ENCODE data around the gene SLC26A5.

Gene SLC26A5

DNA sequence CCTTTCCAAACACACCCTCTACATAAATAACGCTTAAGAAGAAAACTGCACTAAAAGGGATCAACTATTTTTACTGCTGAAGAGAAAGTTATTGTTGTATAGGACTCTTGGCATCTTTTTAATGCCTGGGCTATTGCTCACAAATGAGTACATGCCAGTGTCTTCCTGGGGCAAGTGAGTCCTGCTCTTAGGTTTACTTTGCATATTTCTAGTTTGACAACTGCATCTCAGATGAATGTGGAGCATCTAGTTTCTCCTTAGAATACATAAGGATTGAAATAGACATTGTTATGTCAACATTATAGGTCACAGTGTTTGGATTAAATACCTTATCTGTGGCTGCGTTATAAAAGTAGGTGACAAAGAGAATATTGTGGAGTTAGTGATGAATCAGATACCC, 54.0 kb downstream of the SLC26A5 start:
- no peak for TF ChIP-seq POLR2AphosphoS5 (IDR thresholded peaks at IDR 0.05; ENCODE audit: low read depth, low read length)
- no peak for TF ChIP-seq SIN3A (IDR thresholded peaks at IDR 0.05; ENCODE audit: borderline replicate concordance, insufficient read depth, low read length)
- no peak for TF ChIP-seq FOXP2 (optimal IDR thresholded peaks at IDR 0.05; ENCODE audit: borderline replicate concordance, extremely low read depth, extremely low read length, insufficient read depth)
- no peak for TF ChIP-seq TAF1 (IDR thresholded peaks at IDR 0.05; ENCODE audit: borderline replicate concordance, insufficient read depth, low read length)
- TF ChIP-seq, protein P1, sequence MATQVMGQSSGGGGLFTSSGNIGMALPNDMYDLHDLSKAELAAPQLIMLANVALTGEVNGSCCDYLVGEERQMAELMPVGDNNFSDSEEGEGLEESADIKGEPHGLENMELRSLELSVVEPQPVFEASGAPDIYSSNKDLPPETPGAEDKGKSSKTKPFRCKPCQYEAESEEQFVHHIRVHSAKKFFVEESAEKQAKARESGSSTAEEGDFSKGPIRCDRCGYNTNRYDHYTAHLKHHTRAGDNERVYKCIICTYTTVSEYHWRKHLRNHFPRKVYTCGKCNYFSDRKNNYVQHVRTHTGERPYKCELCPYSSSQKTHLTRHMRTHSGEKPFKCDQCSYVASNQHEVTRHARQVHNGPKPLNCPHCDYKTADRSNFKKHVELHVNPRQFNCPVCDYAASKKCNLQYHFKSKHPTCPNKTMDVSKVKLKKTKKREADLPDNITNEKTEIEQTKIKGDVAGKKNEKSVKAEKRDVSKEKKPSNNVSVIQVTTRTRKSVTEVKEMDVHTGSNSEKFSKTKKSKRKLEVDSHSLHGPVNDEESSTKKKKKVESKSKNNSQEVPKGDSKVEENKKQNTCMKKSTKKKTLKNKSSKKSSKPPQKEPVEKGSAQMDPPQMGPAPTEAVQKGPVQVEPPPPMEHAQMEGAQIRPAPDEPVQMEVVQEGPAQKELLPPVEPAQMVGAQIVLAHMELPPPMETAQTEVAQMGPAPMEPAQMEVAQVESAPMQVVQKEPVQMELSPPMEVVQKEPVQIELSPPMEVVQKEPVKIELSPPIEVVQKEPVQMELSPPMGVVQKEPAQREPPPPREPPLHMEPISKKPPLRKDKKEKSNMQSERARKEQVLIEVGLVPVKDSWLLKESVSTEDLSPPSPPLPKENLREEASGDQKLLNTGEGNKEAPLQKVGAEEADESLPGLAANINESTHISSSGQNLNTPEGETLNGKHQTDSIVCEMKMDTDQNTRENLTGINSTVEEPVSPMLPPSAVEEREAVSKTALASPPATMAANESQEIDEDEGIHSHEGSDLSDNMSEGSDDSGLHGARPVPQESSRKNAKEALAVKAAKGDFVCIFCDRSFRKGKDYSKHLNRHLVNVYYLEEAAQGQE (IDR thresholded peaks at IDR 0.05; ENCODE audit: insufficient read depth in 1 of 2, low read depth in 2 of 2, low read length in 2 of 2) = no peak

DNA sequence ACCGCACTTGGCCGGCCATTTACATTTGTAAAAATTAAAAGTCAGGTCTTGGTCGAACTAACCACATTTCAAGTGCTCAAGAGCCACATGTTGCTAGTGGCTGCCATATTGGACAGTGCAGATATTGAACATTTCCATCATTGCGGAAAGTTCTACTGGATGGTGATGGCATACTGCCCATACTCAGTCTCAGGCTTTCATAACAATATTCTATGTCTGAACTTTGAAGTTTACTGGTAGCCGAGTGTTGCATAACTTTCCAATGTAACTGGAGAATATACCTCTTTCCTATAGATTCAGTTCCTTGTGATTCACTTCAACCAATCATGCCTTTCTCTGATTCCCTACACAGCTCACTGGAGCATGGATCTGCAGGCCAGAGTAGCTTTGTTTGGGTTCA, 54.9 kb downstream of the SLC26A5 start:
- no peak for TF ChIP-seq TAF1 (IDR thresholded peaks at IDR 0.05; ENCODE audit: borderline replicate concordance, insufficient read depth, low read length)
- TF ChIP-seq, protein P1 (IDR thresholded peaks at IDR 0.05; ENCODE audit: insufficient read depth in 1 of 2, low read depth in 2 of 2, low read length in 2 of 2) = no peak
- no peak for TF ChIP-seq FOXP2 (optimal IDR thresholded peaks at IDR 0.05; ENCODE audit: borderline replicate concordance, extremely low read depth, extremely low read length, insufficient read depth)
- TF ChIP-seq SIN3A (IDR thresholded peaks at IDR 0.05; ENCODE audit: borderline replicate concordance, insufficient read depth, low read length) = no peak
- no peak for TF ChIP-seq POLR2AphosphoS5 (IDR thresholded peaks at IDR 0.05; ENCODE audit: low read depth, low read length)

DNA sequence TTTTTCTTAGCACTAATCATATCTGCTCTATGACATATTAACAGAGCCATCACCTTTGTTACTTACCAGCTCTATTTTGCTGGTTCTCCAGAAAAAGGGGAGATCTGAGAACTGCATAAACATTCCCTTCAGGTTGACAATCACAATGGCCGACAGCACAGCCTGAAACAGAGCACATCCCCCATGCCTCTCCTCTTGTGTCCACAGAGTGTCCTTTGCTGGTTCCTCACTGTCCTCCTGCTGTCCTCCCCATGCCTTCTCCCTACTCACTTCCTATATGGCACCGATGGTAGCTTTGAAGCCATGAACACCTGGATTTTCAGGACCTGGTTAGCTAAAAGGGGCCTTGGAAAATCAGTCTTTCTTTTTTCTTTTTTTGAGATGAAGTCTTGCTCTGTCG, 56.7 kb downstream of the SLC26A5 start:
- TF ChIP-seq SIN3A (IDR thresholded peaks at IDR 0.05; ENCODE audit: borderline replicate concordance, insufficient read depth, low read length) (no peak), POLR2AphosphoS5 (IDR thresholded peaks at IDR 0.05; ENCODE audit: low read depth, low read length) (no peak), FOXP2 (optimal IDR thresholded peaks at IDR 0.05; ENCODE audit: borderline replicate concordance, extremely low read depth, extremely low read length, insufficient read depth) (no peak), TAF1 (IDR thresholded peaks at IDR 0.05; ENCODE audit: borderline replicate concordance, insufficient read depth, low read length) (no peak)
- TF ChIP-seq, protein P1 (IDR thresholded peaks at IDR 0.05; ENCODE audit: insufficient read depth in 1 of 2, low read depth in 2 of 2, low read length in 2 of 2) = no peak

DNA sequence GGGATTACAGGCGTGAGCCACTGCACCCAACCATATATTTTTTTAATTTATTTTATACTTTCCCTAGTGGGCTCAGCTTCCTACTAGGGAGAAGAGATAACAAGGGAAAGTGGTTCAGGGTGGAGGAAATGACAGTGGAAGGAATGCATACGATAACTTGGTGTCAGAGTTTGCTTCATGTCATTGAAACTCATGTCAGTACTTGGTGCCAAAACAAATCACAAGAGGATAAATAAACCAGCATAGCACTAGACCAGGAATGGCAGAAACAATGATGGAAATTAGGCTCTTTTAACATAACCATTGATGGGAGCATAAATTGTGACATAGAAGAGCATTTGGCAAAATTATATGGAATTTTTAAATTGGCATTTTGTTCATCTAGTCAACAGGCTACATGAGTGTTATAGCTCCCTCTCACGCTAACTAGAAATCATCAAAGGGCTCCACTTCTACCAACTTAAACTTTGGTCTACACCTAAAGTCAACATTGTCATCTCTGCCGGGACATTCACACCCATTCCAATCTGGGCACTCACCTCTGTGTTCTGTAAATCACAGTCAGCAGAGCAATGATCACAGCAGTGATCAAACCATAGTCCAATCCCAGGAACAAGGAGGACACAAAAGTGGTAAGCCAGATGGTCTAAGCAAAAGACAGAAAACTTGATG, 57.4 kb downstream of the SLC26A5 start:
- no peak for TF ChIP-seq SIN3A (IDR thresholded peaks at IDR 0.05; ENCODE audit: borderline replicate concordance, insufficient read depth, low read length)
- TF ChIP-seq POLR2AphosphoS5 (IDR thresholded peaks at IDR 0.05; ENCODE audit: low read depth, low read length) = no peak
- TF ChIP-seq, protein P1 (IDR thresholded peaks at IDR 0.05; ENCODE audit: insufficient read depth in 1 of 2, low read depth in 2 of 2, low read length in 2 of 2) = no peak
- no peak for TF ChIP-seq TAF1 (IDR thresholded peaks at IDR 0.05; ENCODE audit: borderline replicate concordance, insufficient read depth, low read length)
- TF ChIP-seq FOXP2 (optimal IDR thresholded peaks at IDR 0.05; ENCODE audit: borderline replicate concordance, extremely low read depth, extremely low read length, insufficient read depth) = no peak

All from PFSK-1 (cell line).